HG03520 (cell line): ENCODE measurements around the gene RSKR.
"Not testable (repeated sequence)": the region's sequence is repeated elsewhere in the genome, so short reads cannot be mapped to it uniquely, and the experiment has no call there.

Experiments
- ATAC-seq: cut with Tn5 transposase; IDR thresholded peaks from one replicate; pipeline ENCODE4 v1.9.1; 2021; ENCODE audit warnings: mild to moderate bottlenecking, moderate library complexity; ENCODE audit not compliant: unreplicated experiment

Gene RSKR

GRCh38 chr17:28578246-28579195 is 35.5 kb downstream of the RSKR start:
- no peak for ATAC-seq

GRCh38 chr17:28577466-28577824 is 36.5 kb downstream of the RSKR start:
- ATAC-seq: no peak

GRCh38 chr17:28576758-28577465 is 37.1 kb downstream of the RSKR start, which contains the start of gene ALDOC:
Gene ALDOC, minus strand, starts transcription at chr17:28576895. Its CDS starts 1,363 bp downstream, at chr17:28575532.
- peak; percentile 85 for ATAC-seq

- ATAC-seq: not testable (repeated sequence)
Observed at GRCh38 chr17:28576016-28576415, 38.0 kb downstream of the RSKR start.

- ATAC-seq: no peak
Observed at GRCh38 chr17:28575126-28575795, 38.7 kb downstream of the RSKR start.

- ATAC-seq: no peak
Observed at GRCh38 chr17:28574526-28574925, 39.5 kb downstream of the RSKR start.

GRCh38 chr17:28573966-28574480 is 40.0 kb downstream of the RSKR start:
- no peak for ATAC-seq

GRCh38 chr17:28573521-28573920 is 40.5 kb downstream of the RSKR start:
- no peak for ATAC-seq

- ATAC-seq: no peak
Observed at GRCh38 chr17:28573040-28573380, 41.0 kb downstream of the RSKR start.

GRCh38 chr17:28572259-28573039 is 41.5 kb downstream of the RSKR start:
- no peak for ATAC-seq

- ATAC-seq: peak; percentile 81
Observed at GRCh38 chr17:28571361-28572122, 42.4 kb downstream of the RSKR start, which contains the start of gene PIGS. Gene PIGS, minus strand, starts transcription at chr17:28571524. Its CDS starts 28 bp downstream, at chr17:28571496.

- peak; percentile 19 for ATAC-seq
Observed at GRCh38 chr17:28570716-28571360, 43.1 kb downstream of the RSKR start.

GRCh38 chr17:28569446-28569845 is 44.5 kb downstream of the RSKR start:
- ATAC-seq: no peak

- no peak for ATAC-seq
Observed at GRCh38 chr17:28567604-28568003, 46.4 kb downstream of the RSKR start.

- ATAC-seq: no peak
Observed at GRCh38 chr17:28563475-28563874, 50.5 kb downstream of the RSKR start.
